GM23338 (cell line): ENCODE data around the gene DUSP8. TPM values are rescaled to one million over a fixed set of nuclear protein-coding genes. Genes with fewer than 3 reads are reported as not detected.

Experiments used
- ATAC-seq: fragments of 200-7000 bp; cut with Tn5 transposase; 3 replicates; pipeline ENCODE4 v1.9.1; 2020
- DNase-seq: peaks from one replicate; pipeline ENCODE4 v3.0.0-alpha.2; 2015; ENCODE audit warnings: low spot score
- H2AFZ ChIP-seq: fragments of 200-600 bp; sonication (generic); 2 replicates; pipeline ENCODE4 v1.8.0; 2016; ENCODE audit warnings: antibody characterized with exemption, mild to moderate bottlenecking, moderate library complexity
- H3F3A ChIP-seq: fragments of 200-600 bp; sonication (generic); replicated peaks from 2 replicates; pipeline ENCODE4 v1.8.0; 2017; ENCODE audit warnings: antibody characterized with exemption, mixed run types, low read depth
- H3K27ac ChIP-seq: fragments of 200-600 bp; sonication (generic); 2 replicates; pipeline ENCODE4 v1.6.1; 2016; ENCODE audit warnings: low read depth
- H3K27me3 ChIP-seq: fragments of 200-600 bp; sonication (generic); 2 replicates; pipeline ENCODE4 v1.8.0; 2016; ENCODE audit warnings: mild to moderate bottlenecking, mixed run types, moderate library complexity; ENCODE audit not compliant: insufficient read depth
- H3K36me3 ChIP-seq: fragments of 200-600 bp; sonication (generic); 2 replicates; pipeline ENCODE4 v1.8.0; 2016; ENCODE audit warnings: mild to moderate bottlenecking; ENCODE audit not compliant: insufficient read depth
- H3K4me1 ChIP-seq: fragments of 200-600 bp; sonication (generic); 2 replicates; pipeline ENCODE4 v1.8.0; 2016; ENCODE audit warnings: mild to moderate bottlenecking, moderate library complexity; ENCODE audit not compliant: insufficient read depth
- H3K4me2 ChIP-seq: fragments of 200-600 bp; sonication (generic); 2 replicates; pipeline ENCODE4 v1.7.1; 2017; ENCODE audit warnings: mixed run types
- H3K4me3 ChIP-seq: fragments of 200-600 bp; sonication (generic); 2 replicates; pipeline ENCODE4 v1.6.1; 2016; ENCODE audit warnings: mixed run types
- H3K79me2 ChIP-seq: fragments of 200-600 bp; sonication (generic); replicated peaks from 2 replicates; pipeline ENCODE4 v1.8.0; 2017; ENCODE audit warnings: mild to moderate bottlenecking; ENCODE audit not compliant: insufficient read depth
- H3K9me2 ChIP-seq: fragments of 200-600 bp; sonication (generic); 2 replicates; pipeline ENCODE4 v1.8.0; 2017; ENCODE audit not compliant: insufficient read depth
- H4K20me1 ChIP-seq: fragments of 200-600 bp; sonication (generic); replicated peaks from 2 replicates; pipeline ENCODE4 v1.8.0; 2017; ENCODE audit warnings: mild to moderate bottlenecking; ENCODE audit not compliant: insufficient read depth
- H3K27ac Mint-ChIP-seq: 2 replicates; pipeline ENCODE4 v1.8.0; 2020; ENCODE audit warnings: inconsistent platforms, mild to moderate bottlenecking, moderate library complexity, mixed read lengths
- H3K27me3 Mint-ChIP-seq: 3 replicates; pipeline ENCODE4 v1.8.0; 2022; ENCODE audit warnings: low read depth, mild to moderate bottlenecking, moderate library complexity, mixed read lengths, inconsistent platforms; ENCODE audit not compliant: insufficient read depth, poor library complexity
- H3K36me3 Mint-ChIP-seq: 3 replicates; pipeline ENCODE4 v1.8.0; 2021; ENCODE audit warnings: low read depth, mild to moderate bottlenecking, inconsistent platforms, moderate library complexity, mixed read lengths
- H3K4me1 Mint-ChIP-seq: 3 replicates; pipeline ENCODE4 v1.8.0; 2020; ENCODE audit warnings: mild to moderate bottlenecking, inconsistent platforms, mixed read lengths
- H3K4me3 Mint-ChIP-seq: 3 replicates; pipeline ENCODE4 v1.8.0; 2021; ENCODE audit warnings: moderate library complexity, mild to moderate bottlenecking, inconsistent platforms, mixed read lengths
- H3K9me3 Mint-ChIP-seq: 3 replicates; pipeline ENCODE4 v1.8.0; 2020; ENCODE audit warnings: moderate library complexity, mild to moderate bottlenecking, inconsistent platforms, mixed read lengths
- CREB1 ChIP-seq: fragments of 250-450 bp; sonication (Bioruptor Pico); IDR thresholded peaks from 2 replicates; pipeline ENCODE4 v1.5.0; 2020; ENCODE audit warnings: low read depth, mild to moderate bottlenecking, moderate library complexity
- NANOG ChIP-seq: IDR thresholded peaks from 2 replicates; pipeline ENCODE4 v1.6.1; 2016; ENCODE audit warnings: antibody characterized with exemption, borderline replicate concordance
- POLR2AphosphoS5 ChIP-seq: IDR thresholded peaks from 2 replicates; pipeline ENCODE4 v1.6.1; 2016; ENCODE audit warnings: antibody characterized with exemption, low read depth
- polyA plus RNA-seq: library from polyadenylated mRNA; unstranded; fragments of >200 nt; fragmentation: Nextera tagmentation; extraction: Ambion mirVana; gene quantifications from 2 replicates; pipeline ENCODE4 v1.2.1, GENCODE V29; 2016
- total RNA-seq: library from RNA; depleted of rRNA; stranded (reverse); fragments of >200 nt; shearing (Covaris generic); gene quantifications from 2 replicates; pipeline ENCODE4 v1.2.3, GENCODE V29; 2014
- TF ChIP-seq, protein P1 (sequence below), 2 experiments: fragments of 200-600 bp in 1 of 2; sonication (generic) in 1 of 2; conservative IDR thresholded peaks; 2 replicates each; pipeline versions ENCODE4 v1.5.1 to v1.6.1; 2016 to 2017; ENCODE audit warnings: antibody characterized with exemption in 2 of 2, low read depth in 2 of 2, mild to moderate bottlenecking in 2 of 2, moderate library complexity in 1 of 2
- TF ChIP-seq, protein P2 (sequence below): fragments of 250-450 bp; sonication (Bioruptor Pico); IDR thresholded peaks from 2 replicates; pipeline ENCODE4 v1.5.0; 2020; ENCODE audit warnings: mild to moderate bottlenecking, moderate library complexity

DUSP8 gene
- total and polyA plus RNA-seq, 2 experiments from 2014 or later, result 1.1 TPM

DNA sequence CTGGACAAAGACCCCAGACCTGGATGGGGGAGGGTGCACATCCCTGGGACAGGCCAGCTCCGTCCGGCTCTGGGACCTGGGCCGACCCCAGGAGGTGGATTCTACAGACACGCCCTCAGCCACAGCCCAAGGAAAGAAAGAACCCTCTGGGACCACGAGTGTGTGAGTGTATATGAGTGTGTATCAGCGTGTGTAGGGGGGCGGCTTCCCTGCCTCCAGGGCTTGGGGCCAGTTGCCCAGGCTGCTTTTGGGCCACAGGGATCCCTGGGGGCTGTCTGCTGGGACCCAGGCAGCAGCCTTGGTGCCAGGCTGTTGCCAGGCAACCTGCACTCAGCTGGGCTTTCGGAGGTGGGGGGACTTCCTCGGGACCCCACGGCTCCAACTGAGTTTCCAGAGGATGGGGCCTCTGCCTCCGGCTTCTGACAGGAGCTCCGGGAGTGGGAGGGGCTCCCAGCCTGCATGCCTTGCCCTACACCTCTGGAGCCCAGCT is 8.9 kb downstream of the DUSP8 start:
- TF ChIP-seq CREB1 (CRISPR knock-in tag) (no peak), NANOG (no peak), POLR2AphosphoS5 (no peak)
- TF ChIP-seq, protein P1, sequence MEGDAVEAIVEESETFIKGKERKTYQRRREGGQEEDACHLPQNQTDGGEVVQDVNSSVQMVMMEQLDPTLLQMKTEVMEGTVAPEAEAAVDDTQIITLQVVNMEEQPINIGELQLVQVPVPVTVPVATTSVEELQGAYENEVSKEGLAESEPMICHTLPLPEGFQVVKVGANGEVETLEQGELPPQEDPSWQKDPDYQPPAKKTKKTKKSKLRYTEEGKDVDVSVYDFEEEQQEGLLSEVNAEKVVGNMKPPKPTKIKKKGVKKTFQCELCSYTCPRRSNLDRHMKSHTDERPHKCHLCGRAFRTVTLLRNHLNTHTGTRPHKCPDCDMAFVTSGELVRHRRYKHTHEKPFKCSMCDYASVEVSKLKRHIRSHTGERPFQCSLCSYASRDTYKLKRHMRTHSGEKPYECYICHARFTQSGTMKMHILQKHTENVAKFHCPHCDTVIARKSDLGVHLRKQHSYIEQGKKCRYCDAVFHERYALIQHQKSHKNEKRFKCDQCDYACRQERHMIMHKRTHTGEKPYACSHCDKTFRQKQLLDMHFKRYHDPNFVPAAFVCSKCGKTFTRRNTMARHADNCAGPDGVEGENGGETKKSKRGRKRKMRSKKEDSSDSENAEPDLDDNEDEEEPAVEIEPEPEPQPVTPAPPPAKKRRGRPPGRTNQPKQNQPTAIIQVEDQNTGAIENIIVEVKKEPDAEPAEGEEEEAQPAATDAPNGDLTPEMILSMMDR (conservative IDR thresholded peaks at IDR 0.05; ENCODE audit: low read depth in 2 of 2), result no peak
- TF ChIP-seq, protein P2, sequence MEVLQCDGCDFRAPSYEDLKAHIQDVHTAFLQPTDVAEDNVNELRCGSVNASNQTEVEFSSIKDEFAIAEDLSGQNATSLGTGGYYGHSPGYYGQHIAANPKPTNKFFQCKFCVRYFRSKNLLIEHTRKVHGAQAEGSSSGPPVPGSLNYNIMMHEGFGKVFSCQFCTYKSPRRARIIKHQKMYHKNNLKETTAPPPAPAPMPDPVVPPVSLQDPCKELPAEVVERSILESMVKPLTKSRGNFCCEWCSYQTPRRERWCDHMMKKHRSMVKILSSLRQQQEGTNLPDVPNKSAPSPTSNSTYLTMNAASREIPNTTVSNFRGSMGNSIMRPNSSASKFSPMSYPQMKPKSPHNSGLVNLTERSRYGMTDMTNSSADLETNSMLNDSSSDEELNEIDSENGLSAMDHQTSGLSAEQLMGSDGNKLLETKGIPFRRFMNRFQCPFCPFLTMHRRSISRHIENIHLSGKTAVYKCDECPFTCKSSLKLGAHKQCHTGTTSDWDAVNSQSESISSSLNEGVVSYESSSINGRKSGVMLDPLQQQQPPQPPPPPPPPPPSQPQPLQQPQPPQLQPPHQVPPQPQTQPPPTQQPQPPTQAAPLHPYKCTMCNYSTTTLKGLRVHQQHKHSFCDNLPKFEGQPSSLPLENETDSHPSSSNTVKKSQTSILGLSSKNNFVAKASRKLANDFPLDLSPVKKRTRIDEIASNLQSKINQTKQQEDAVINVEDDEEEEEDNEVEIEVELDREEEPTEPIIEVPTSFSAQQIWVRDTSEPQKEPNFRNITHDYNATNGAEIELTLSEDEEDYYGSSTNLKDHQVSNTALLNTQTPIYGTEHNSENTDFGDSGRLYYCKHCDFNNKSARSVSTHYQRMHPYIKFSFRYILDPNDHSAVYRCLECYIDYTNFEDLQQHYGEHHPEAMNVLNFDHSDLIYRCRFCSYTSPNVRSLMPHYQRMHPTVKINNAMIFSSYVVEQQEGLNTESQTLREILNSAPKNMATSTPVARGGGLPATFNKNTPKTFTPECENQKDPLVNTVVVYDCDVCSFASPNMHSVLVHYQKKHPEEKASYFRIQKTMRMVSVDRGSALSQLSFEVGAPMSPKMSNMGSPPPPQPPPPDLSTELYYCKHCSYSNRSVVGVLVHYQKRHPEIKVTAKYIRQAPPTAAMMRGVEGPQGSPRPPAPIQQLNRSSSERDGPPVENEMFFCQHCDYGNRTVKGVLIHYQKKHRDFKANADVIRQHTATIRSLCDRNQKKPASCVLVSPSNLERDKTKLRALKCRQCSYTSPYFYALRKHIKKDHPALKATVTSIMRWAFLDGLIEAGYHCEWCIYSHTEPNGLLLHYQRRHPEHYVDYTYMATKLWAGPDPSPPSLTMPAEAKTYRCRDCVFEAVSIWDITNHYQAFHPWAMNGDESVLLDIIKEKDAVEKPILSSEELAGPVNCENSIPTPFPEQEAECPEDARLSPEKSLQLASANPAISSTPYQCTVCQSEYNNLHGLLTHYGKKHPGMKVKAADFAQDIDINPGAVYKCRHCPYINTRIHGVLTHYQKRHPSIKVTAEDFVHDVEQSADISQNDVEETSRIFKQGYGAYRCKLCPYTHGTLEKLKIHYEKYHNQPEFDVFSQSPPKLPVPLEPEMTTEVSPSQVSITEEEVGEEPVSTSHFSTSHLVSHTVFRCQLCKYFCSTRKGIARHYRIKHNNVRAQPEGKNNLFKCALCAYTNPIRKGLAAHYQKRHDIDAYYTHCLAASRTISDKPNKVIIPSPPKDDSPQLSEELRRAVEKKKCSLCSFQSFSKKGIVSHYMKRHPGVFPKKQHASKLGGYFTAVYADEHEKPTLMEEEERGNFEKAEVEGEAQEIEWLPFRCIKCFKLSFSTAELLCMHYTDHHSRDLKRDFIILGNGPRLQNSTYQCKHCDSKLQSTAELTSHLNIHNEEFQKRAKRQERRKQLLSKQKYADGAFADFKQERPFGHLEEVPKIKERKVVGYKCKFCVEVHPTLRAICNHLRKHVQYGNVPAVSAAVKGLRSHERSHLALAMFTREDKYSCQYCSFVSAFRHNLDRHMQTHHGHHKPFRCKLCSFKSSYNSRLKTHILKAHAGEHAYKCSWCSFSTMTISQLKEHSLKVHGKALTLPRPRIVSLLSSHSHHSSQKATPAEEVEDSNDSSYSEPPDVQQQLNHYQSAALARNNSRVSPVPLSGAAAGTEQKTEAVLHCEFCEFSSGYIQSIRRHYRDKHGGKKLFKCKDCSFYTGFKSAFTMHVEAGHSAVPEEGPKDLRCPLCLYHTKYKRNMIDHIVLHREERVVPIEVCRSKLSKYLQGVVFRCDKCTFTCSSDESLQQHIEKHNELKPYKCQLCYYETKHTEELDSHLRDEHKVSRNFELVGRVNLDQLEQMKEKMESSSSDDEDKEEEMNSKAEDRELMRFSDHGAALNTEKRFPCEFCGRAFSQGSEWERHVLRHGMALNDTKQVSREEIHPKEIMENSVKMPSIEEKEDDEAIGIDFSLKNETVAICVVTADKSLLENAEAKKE, result no peak
- no peaks in the 10 kb centered on the region for H3F3A ChIP-seq
- no peak overlapping the region for H2AFZ ChIP-seq
- DNase-seq, result no peak
- no peaks in the 10 kb centered on the region for H3K36me3 ChIP-seq
- H3K4me3 Mint-ChIP-seq, result no peak overlapping the region
- H3K4me2 ChIP-seq, result no peak overlapping the region
- no peaks in the 10 kb centered on the region for H3K36me3 Mint-ChIP-seq
- no peak overlapping the region for H3K4me3 ChIP-seq
- no peaks in the 10 kb centered on the region for H3K79me2 ChIP-seq
- no peaks in the 10 kb centered on the region for H3K9me3 Mint-ChIP-seq
- peaks cover 25% of the 10 kb centered on the region for H3K4me1 ChIP-seq
- no peak overlapping the region for H3K27ac ChIP-seq
- no peaks in the 10 kb centered on the region for H3K9me2 ChIP-seq
- H3K27ac Mint-ChIP-seq, result no peak overlapping the region
- no peak for ATAC-seq
- peaks cover 6% of the 10 kb centered on the region; the same call in 1 of the 2 replicates for H3K27me3 ChIP-seq
- no peaks in the 10 kb centered on the region for H4K20me1 ChIP-seq
- H3K27me3 Mint-ChIP-seq, result peaks cover 25% of the 10 kb centered on the region
- H3K4me1 Mint-ChIP-seq, result peaks cover 19% of the 10 kb centered on the region; the same call in 2 of the 3 replicates
